Renal pelvis (tissue), 4 donors: Measurements from ENCODE around the gene NLRP9. TPM values are rescaled to one million over a fixed set of nuclear protein-coding genes. Genes with fewer than 3 reads are reported as not detected.

Experiments
- DNase-seq: peaks from one replicate; pipeline ENCODE4 v3.0.0-alpha.2; 2013
- polyA plus RNA-seq, 3 donors: library from polyadenylated mRNA; unstranded; fragments of 120-200 nt; gene quantifications; one replicate each; pipeline ENCODE4 v1.2.1, GENCODE V29; 2013; ENCODE audit not compliant: insufficient read length in 3 of 3

Gene NLRP9
- polyA plus RNA-seq, 3 donors = 0.05 TPM; not detected in 2

DNA sequence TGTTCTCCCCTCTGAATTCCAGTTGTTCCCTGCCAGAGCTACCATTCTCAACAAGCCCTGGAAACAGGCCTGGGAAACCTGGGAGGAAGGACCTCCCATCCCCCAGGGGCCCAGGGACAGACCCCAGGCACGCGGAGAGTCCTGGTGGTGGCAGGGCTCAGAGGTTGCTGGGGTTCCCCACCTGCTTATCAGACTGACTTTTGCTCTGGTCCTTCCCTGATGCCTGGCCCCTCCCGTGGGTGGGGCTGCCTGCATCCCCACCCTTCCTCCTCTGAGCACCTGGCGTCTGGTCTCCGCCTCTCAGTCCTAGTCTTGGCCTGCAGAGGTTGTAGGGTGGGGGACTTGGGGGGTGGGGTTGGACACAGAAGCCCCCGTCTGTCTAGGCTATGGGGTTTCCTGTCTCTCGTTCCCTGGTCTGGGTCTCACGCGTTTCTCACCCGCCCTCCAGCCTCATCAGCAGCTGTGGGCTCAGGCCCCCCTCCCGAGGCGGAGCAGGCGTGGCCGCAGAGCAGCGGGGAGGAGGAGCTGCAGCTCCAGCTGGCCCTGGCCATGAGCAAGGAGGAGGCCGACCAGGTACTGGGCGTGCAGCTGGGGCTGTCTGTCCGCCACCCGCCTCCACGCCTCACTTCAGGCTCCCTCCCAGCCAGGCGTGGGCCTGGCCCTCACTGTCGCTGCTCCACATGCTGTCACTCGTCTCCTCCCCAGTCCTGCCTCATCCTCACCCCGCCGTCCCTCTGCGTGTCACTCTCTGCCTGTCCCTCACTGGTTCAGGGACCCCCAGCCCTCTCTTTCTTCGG lies 49.6 kb downstream of the NLRP9 start:
- DNase-seq = no peak

DNA sequence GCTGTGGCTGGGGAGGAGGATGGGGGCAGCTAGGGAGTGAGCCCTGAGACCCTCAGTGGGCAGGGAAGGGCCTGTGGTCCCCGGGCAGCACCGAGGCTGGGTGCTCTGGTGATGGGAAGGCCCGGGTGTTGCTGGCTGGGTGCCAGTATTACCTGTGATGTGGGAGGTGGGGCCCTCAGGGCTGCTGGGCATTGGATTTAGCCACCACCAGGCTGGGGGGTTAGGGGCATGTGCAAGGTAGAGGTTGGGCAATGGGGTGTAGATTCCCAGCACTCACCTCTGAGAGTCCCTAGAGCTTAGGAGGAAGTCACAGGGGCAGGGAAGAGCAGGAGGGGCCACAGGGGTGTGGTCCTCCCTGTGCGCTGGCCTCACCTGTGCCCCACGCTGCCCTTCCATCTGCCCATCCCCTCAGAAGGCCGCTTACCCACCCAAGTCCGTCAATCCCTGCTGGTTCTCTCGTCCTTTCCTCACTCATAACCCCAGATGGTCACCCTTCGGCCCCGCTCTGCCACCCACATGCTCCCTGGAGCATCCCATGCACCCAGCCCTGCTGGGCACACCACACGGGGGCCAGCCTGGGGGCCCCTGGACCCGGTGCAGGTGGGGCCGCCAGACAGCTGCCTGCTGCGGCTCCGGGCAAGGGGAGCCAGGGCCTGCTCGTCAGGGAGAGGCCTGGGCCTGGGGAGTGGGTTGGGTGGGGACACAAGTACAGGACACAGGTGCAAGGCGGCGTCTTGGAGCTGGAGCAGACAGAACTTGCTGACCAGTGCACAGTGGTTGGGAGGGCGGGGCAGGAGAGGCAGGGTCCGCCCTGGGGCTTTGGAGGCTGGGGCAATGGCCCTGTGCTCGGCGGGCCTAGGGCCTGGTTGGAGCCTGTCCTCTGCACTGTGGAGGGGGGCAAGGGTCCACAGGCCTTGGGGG lies 50.7 kb downstream of the NLRP9 start:
- DNase-seq = no peak

DNA sequence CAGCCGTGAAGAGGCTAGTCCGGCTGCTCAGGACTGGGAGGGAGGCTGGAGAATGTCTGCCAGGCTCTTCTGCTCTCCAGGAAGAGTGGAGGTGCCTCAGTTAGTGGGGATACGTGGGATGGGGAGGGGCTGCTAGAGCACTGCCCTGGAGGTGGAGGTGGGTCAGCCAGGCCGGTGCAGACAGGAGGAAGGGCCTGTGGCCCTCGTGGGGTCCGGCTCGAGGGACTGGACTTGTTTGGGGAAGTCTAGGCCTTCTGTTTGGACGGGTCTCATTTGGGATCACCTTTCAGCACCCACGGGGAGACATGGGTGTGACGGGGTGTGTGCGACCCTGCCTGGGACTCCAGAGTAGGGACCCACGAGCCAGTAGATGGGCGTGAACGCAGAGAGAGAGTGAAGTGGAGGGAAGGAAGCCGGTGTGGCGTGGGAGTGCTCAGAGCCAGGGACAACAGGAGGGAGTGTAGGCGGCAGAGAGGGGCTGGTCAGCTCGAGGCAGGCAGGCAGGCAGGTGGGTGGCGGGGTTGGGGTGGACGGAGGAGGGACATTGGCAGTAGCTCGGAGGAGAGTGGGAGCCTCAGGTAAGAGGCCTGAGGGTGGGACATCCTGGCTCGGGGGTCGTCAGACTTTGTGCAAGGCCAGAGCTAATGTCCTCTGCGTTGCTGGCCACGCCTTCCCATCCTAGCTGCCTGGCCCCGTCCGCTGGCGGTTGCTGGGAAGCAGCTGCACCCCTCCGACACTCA lies 51.7 kb downstream of the NLRP9 start:
- DNase-seq = no peak

DNA sequence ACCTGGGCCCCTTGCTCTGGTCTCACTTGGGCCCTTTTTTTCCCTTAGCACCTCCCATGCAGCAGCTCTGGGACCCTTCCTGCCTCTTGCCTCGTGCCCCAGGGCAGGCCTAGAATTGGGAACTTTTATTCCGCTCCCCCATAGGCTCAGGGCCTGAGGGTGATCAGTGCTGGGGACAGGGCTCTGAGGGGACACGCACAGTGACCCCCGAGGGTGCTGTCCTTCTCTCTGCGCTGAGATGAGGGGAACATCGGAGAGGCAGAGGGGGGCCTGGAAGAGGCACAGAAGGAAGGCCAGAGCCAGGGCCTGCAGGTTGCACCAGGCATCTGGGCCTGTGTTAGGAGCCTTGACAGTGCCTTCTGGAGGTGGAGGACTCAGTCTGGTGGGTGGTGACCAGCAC lies 52.4 kb downstream of the NLRP9 start:
- DNase-seq = no peak

DNA sequence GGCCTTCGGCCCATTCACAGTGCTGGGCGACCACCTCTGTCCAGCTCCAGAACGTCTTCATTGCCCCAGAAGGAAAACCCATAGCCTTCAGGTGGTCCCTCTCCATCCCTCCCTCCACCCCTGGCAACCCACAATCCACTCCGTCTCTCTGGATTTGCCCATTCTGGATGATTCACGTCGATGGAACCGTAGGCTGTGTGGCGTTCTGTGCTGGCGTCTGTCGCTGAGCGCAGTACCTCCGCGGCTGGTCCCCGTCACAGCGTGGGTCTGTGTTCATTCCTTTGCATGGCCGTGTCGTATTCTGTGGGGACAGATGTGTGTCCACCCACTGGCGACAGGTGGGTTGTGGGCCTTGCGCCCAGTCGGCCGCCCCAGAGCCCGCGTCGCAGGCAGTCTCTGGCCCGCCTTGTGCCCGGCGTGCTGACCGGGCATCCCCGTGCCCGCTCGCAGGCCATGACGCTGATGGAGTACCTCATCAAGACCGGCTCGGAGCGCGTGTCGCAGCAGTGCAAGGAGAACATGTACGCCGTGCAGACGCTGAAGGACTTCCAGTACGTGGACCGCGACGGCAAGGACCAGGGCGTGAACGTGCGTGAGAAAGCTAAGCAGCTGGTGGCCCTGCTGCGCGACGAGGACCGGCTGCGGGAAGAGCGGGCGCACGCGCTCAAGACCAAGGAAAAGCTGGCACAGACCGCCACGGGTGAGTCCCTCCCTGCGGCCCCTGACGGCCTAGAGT lies 53.1 kb downstream of the NLRP9 start:
- DNase-seq = no peak

DNA sequence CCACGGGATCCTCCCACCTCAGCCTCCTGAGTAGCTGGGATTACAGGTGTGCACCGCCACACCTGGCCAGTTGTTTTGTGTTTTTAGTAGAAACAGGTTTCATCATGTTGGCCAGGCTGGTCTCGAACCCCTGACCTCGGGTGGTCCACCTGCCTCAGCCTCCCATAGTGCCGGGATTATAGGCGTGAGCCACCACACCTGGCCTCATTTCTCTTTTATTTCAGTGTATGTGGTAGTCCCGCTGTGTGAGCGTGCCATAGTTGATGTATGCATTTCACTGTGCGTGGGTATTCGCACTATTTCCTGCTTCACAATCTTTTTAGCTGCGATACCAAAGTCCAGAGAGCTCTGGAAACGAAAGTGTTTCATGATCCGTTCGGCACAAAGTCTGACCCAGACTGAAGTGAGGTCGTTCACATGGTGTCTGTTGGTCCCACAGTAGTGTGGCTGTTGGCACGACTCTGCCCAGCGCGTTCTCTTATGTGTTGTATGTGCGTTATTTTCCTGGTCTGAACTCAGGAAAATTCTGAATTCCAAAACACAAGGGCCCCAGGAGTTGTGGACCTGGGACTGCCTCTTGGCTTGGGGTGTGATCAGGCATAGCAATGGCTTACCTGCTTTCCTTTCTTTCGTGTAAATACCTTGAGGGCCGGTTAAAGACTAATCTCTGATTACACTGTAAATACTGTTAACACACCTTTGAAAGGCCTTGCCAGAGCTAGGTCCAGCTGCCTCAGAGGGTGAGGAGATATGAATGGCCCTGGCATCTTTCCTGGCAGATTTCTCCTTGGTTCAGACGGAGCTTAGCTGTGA lies 54.5 kb downstream of the NLRP9 start:
- peak; percentile 57 for DNase-seq

DNA sequence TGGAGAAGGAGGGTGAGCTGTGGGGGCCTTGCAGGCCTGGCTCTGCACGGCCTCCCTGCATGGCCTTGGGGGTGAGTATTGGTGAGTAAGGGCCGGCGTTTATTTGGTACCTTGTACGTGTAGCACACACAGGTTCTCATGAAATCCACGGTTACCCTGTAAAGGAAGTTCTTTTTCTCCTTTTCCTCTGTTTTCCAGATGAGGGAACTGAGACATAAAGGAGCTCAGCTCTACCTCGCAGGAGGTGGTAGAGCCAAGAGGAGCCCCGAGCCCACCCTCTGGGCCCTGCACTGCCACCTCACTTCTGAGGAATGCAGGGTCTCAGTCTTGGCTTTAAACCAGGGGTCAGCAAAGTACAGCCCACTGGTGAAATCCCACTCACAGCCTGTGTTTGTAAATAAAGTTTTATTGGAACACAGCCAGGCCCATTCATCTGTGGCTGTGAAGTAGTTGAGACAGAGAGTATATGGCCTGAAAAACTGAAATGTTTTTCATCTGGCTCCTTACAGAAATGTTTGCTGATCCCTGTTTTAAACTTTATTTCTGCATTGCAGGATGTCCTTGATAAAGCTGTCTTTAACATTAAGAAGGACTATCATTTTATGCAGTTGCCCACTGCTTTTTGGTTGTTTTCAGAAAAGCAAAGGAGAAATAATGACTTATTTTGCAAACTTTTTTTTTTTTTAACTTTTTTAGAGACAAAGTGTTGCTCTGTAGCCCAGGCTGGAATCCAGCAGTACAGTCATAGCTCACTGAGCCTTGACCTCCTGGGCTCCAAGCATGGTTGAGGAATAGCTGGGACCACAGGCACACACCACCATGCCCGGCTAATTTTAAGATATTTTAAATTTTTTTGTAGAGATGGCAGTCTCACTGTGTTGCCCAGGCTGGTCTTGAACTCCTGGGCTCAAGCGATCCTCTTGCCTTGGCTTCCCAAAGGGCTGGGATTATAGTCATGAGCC lies 56.8 kb downstream of the NLRP9 start:
- DNase-seq = no peak

DNA sequence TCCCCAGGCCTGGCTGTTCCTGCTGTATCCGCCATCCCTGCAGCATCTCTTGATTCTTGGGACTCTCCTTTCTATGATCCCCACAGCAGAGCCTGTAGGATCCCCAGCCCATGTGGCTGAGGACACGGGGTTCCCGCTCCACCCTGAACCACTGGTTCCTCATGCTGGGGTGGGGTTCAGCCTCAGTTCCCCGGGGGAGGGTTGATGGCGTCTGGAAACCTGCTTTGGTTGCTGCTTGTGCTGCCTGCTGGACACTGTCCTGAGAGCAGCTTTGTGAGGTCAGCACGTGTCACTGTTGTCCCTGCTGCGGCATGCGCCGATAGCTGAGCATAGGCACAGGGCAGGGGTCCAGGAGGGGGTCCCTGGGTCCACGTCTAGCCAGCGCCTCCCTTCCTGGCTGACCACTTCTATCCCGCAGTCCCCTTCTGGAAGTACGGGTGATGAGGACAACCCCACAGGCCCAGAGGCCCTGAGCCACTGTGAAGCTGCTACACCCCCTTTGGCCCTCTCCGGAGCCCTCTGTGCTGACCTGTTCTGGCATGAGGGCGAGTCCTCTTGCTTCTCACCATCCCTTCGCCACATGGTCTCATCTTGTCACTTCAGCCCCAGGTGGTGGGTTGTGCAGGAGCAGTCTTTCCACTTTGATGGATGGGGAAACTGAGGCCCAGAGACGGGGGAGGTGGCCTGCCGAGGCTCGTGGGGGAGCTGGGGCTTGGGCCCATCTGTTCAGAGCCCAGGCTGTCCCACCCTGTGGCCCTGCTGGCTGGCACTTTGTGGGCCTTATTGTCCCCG lies 57.7 kb downstream of the NLRP9 start:
- DNase-seq = no peak

DNA sequence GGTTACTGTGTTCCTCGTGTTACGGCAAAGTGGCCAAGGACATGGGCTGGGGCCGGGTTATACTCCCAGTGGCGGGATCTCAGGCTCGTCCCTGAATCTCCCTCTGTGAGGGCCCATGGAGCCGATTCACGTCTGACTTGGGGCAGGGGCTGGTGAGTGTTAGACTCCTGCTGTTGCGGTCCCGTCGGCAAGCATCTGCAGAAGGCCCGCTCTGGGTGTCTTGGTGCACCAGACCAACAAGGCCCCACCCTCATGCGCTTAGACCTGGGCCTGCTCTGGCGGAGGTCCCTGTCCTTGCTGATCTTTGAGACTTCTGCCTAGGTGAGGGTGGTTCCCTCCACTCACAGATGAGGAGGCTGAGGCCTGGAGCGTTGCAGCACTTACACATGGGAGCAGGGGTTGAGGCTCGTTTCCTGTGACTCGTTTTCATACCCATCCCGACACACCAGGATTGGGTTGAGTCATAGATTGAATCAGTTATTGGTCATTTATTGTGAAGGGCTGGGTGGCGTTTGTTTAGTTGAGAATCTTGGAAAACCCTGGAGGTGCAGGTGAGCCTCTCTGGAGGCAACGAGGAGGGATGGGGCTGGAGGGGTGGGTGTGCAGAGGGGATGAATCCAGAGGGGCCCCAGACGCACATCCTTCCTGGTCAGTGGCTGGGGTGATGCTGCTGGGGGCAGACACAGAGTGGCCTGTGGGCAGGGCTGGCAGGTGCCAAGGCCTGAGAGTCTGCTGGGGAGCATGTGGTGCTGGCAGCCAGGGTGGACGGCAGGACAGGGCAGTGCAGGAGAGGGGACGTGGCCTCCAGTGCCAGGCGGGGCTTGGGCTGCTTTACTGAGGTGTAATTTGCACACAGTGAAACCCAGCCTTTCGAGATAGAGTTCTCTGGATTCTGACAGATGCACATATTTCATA lies 58.6 kb downstream of the NLRP9 start:
- DNase-seq = no peak

DNA sequence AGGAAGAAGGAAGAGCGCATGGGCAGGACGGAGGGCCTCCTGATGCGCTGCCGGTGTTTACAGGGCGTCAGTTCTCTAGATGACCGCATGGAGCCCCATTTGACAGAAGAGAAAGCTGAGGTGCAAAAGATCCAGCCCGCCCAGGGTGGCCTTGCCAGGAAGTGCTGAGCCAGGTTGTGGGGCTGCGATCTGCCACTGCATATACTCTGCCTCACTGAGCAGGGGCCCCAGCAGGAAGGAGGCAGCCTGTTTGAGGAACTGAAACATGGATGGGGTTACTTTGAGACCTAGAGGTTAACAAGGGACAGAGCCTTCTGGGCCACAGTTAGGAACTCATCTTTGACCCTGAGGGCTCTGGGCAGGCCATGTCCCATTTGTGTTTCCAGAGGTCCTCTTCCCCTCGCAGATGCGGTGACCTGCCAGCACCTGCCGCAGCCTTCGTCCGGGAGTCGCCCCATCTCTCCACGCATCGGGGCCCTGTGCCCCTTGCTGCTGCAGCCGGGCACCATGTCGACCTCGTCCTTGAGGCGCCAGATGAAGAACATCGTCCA lies 60.0 kb downstream of the NLRP9 start:
- no peak for DNase-seq

DNA sequence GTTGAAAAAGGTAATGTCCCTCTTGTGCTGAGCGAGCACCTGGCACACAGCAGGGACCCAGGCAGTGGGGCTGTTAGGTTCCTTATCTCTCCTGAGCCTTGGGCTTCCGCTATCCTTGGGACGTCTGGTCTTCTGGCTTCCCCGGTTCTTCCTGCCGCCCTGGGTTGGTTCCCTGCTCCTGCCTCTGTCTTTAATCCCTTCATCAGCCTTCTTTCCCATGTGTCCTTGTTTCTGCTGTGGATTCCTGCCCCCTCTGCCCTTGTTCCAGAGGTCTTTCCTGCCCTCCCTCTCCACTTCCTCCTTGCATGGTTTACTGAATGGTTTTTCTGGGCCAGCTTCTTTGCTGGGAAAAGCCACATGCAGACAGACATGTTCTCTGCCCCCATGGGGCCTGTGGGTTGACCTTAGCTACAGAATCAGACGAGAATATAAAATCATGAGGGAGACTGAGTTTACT lies 60.6 kb downstream of the NLRP9 start:
- DNase-seq = no peak

DNA sequence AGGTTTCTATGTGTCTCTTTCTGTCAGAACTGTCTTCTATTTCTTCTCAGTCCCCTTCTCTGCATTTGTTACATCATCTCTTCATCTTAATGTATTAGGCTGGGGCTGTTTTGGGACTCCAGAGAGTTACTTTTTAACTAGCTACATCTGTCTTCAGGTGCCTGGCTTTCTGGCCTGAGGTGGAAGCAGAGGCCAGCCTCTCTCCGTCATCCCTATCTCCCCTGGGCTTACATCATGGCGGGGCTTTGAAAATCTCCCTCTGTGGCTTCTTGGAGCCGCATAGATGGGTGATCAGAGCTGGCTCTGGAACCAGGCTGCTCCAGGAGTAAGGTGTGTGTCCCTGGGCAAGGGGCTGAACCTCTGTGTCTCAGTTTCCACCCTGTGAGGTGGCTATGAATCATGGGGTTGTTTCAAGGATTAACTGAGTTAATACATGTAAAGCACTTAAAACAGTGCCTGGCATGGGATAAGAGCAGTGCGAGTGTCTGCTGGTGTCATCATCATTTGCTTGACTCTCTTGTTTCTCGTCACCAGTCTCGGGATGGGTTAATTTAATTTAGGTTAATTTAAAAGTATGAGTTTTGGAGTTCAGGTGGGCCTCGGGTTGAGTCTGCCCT lies 61.2 kb downstream of the NLRP9 start:
- no peak for DNase-seq

DNA sequence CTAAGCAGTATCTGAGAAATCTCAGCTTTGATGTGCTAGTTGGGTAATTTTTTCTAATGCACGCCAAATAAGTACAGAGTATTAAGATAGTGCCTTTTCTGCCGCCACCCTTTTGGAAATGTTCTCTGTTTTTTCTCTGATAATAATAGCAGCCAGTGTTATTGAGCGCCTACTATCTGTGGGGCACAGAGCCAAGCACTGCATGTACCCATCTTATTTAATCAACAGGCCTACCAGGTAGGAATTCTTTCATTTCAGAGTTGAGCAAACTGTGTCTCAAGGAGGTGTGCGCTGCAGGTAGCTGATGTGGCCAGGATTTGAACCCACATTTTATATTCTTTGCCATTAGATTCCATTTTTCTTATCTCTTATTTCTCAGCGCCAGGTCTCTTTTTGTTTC lies 61.8 kb downstream of the NLRP9 start:
- DNase-seq = no peak

DNA sequence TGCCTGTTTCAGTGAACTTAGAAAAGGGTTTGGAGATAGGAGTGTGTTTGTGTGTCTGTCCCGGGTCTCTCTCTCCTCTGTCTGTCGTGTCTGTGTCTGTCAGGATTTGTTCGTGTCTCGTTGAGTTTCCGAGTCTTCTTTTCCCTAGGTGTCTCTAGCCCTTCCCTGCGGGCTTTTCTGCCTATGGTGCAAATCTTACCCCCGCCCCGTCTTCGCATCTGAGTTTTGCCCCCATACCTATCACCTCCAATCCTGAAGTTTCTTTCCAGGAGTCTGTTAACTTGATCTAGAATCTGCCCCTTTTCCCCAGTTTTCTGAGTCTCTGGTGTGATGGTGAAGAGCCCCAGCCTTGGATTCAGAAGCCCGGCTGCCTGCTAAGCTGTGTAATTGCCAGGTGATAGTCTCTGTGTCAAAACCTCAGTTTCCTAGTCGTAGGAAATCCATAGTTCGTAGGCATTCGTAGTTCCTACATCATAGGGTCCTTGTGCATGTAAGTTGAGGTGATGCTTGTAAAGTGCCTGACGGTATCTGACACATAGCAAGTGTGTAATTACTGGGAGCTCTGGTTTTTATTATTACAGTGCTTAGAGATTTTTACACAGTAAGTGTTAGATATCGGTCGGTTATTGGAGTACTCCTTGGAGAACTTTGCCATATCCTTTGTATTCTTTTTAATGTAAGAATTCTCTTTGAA lies 62.4 kb downstream of the NLRP9 start:
- no peak for DNase-seq

DNA sequence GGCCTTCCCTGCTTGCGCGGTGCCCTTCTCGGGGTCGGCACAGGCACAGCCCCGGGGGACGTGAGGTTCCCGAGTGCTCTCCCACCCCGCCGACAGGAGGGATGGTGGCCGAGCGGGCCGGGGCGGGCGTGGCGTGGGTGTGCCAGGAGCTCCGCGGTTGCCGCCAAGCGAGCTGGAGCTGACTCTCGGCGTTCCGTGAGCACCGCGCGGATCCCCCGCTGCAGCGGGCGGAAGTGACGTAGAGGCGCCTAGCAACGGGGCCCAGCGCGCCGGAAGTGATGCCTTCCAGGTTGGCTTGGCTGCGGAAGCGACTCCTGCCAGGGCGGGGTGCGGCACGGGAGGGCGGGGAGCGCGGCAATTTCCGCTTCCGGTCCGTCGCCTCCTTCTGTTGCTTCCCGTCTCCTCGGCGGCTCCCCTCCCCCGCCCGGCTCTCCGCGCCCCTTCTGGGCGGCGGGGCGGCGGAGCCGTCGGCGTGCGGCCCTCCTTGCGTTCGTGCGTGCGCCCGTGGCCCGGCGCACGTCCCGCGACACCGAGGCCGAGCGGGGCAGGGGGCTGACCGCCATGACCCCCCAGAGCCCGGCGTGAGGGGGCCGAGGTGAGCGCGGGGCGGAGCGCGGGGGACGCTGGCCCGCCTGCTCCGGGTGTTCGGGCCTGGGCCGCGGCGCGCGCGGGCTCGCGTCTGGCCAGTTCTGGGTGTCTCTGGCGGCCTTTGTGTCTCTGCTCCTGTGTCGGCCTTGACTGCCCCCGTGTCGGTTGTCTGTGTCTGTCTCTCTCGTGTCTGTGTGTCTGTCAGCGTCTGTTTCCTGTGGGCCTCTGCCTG lies 63.2 kb downstream of the NLRP9 start, which contains the start of gene EPN1:
TSS of gene EPN1 (plus strand) at position 386 of the 820 bp plus-strand sequence. CDS start 3,402 bp downstream, outside the sequence.
- peak; percentile 95 for DNase-seq
